Chondrocyte (in vitro differentiated cells): ENCODE data around the gene DHX34. TPM values are rescaled to one million over a fixed set of nuclear protein-coding genes. Genes with fewer than 3 reads are reported as not detected.
"Not testable (repeated sequence)": the region's sequence is repeated elsewhere in the genome, so short reads cannot be mapped to it uniquely, and the experiment has no call there.

Source experiments
- DNase-seq: peaks from one replicate; pipeline ENCODE4 v3.0.0; 2021; ENCODE audit warnings: mixed read lengths, low spot score
- H3K27ac Mint-ChIP-seq: one replicate; pipeline ENCODE4 v1.8.0; 2021; ENCODE audit warnings: mild to moderate bottlenecking, moderate library complexity, mixed read lengths; ENCODE audit not compliant: unreplicated experiment
- H3K27me3 Mint-ChIP-seq: 2 replicates; pipeline ENCODE4 v1.8.0; 2021; ENCODE audit warnings: low read depth, mixed read lengths
- H3K36me3 Mint-ChIP-seq: 2 replicates; pipeline ENCODE4 v1.8.0; 2021; ENCODE audit warnings: low read depth, mixed read lengths
- H3K4me1 Mint-ChIP-seq: 2 replicates; pipeline ENCODE4 v1.8.0; 2021; ENCODE audit warnings: low read depth, mild to moderate bottlenecking, mixed read lengths
- H3K4me3 Mint-ChIP-seq: one replicate; pipeline ENCODE4 v1.8.0; 2021; ENCODE audit warnings: mild to moderate bottlenecking, moderate library complexity, mixed read lengths; ENCODE audit not compliant: unreplicated experiment
- H3K9me3 Mint-ChIP-seq: 2 replicates; pipeline ENCODE4 v1.8.0; 2021; ENCODE audit warnings: low read depth, mixed read lengths
- total RNA-seq: library from RNA; stranded (reverse); gene quantifications from 3 replicates; pipeline ENCODE4 v1.2.1, GENCODE V29; 2021
- TF ChIP-seq, protein P1 (sequence below): fragments of 200-600 bp; sonication (generic); IDR thresholded peaks from 2 replicates; pipeline ENCODE4 v1.5.0; 2021; ENCODE audit warnings: antibody characterized with exemption, mild to moderate bottlenecking, moderate library complexity

Gene DHX34
- total RNA-seq, 1 donor from 2014 or later = 15.6 TPM

- Mint-ChIP-seq H3K36me3 (peaks cover 21% of the 10 kb centered on the region), H3K4me3 (no peak overlapping the region), H3K27ac (no peak overlapping the region), H3K9me3 (no peaks in the 10 kb centered on the region), H3K27me3 (no peaks in the 10 kb centered on the region), H3K4me1 (no peaks in the 10 kb centered on the region)
- no peak for DNase-seq
- TF ChIP-seq, protein P1, sequence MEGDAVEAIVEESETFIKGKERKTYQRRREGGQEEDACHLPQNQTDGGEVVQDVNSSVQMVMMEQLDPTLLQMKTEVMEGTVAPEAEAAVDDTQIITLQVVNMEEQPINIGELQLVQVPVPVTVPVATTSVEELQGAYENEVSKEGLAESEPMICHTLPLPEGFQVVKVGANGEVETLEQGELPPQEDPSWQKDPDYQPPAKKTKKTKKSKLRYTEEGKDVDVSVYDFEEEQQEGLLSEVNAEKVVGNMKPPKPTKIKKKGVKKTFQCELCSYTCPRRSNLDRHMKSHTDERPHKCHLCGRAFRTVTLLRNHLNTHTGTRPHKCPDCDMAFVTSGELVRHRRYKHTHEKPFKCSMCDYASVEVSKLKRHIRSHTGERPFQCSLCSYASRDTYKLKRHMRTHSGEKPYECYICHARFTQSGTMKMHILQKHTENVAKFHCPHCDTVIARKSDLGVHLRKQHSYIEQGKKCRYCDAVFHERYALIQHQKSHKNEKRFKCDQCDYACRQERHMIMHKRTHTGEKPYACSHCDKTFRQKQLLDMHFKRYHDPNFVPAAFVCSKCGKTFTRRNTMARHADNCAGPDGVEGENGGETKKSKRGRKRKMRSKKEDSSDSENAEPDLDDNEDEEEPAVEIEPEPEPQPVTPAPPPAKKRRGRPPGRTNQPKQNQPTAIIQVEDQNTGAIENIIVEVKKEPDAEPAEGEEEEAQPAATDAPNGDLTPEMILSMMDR = no peak
These were observed 57.7 kb downstream of the DHX34 start for GRCh38 chr19:47406711-47407416.

DNA sequence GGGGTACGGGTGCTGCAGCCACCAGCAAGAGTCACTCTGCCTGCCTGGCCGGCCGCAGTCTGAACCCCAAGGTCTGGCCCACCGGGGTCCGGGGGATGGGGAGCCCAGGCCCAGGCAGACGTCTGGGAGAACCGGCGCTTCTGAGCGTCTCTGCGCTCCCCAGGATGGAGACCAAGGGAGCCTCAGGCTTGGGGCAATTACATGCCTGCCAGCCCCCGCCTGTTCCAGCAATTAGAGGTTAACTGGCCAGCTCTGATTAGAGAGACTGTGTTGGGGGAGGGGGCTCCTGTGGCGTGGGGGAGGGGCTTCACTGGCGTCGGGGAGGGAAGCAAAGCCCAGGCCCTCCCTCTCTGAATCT, 58.3 kb downstream of the DHX34 start:
- no peaks in the 10 kb centered on the region for H3K27me3 Mint-ChIP-seq

GRCh38 chr19:47408156-47408938, 59.2 kb downstream of the DHX34 start:
- TF ChIP-seq, protein P1 = no peak
- H3K27me3 Mint-ChIP-seq = no peaks in the 10 kb centered on the region
- H3K9me3 Mint-ChIP-seq = no peaks in the 10 kb centered on the region
- H3K27ac Mint-ChIP-seq = no peak overlapping the region
- H3K36me3 Mint-ChIP-seq = peaks cover 24% of the 10 kb centered on the region
- no peak for DNase-seq
- H3K4me1 Mint-ChIP-seq = no peaks in the 10 kb centered on the region
- H3K4me3 Mint-ChIP-seq = no peak overlapping the region

More for the DNA sequence above, 58.3 kb downstream of the DHX34 start:
- no peak for DNase-seq
- H3K36me3 Mint-ChIP-seq = peaks cover 21% of the 10 kb centered on the region
- no peak overlapping the region for H3K27ac Mint-ChIP-seq
- H3K4me1 Mint-ChIP-seq = no peaks in the 10 kb centered on the region
- no peak overlapping the region for H3K4me3 Mint-ChIP-seq
- no peaks in the 10 kb centered on the region for H3K9me3 Mint-ChIP-seq
- TF ChIP-seq, protein P1 = no peak

- no peaks in the 10 kb centered on the region for H3K27me3 Mint-ChIP-seq
- no peak for DNase-seq
- no peaks in the 10 kb centered on the region for H3K4me1 Mint-ChIP-seq
- TF ChIP-seq, protein P1 = no peak
- no peaks in the 10 kb centered on the region for H3K9me3 Mint-ChIP-seq
- no peak overlapping the region for H3K4me3 Mint-ChIP-seq
- H3K27ac Mint-ChIP-seq = no peak overlapping the region
- peaks cover 32% of the 10 kb centered on the region for H3K36me3 Mint-ChIP-seq
These were observed 62.0 kb downstream of the DHX34 start for GRCh38 chr19:47411101-47411500.

DNA sequence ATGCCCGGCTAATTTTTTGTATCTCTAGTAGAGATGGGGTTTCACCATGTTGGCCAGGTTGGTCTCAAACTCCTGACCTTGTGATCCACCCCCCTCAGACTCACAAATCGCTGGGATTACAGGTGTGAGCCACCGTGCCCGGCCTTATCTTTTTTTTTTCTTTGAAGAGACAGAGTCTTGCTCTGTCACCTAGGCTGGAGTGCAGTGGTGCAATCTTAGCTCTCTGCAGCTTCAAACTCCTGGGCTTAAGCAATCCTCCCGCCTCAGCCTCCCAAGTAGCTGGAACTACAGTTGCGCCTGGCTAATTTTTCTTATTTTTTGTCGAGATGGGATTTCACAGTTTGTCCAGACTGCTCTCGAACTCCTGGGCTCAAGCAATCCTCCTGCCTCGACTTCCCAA, 62.6 kb downstream of the DHX34 start:
- not testable (repeated sequence) for H3K27ac Mint-ChIP-seq, H3K9me3 Mint-ChIP-seq, H3K4me1 Mint-ChIP-seq, DNase-seq, H3K4me3 Mint-ChIP-seq, H3K27me3 Mint-ChIP-seq
- peaks cover 30% of the 10 kb centered on the region for H3K36me3 Mint-ChIP-seq
